K562 (cell line): ENCODE measurements around the gene CPNE6. TPM values are rescaled to one million over a fixed set of nuclear protein-coding genes. Genes with fewer than 3 reads are reported as not detected.

Experiments
- BRCA1 ChIP-seq, 2 experiments: fragments of 450-650 bp in 1 of 2; sonication (generic) in 1 of 2; formaldehyde crosslinking in 1 of 2; IDR thresholded peaks; 2 replicates each; pipeline versions ENCODE4 v1.5.0 to v1.6.1; 2017 to 2020; ENCODE audit warnings: mild to moderate bottlenecking in 1 of 2, missing genetic modification reagents in 1 of 2
- BRD9 ChIP-seq: fragments of 450-650 bp; IDR thresholded peaks from 2 replicates; pipeline ENCODE4 v1.6.1; 2018; ENCODE audit warnings: low read depth; ENCODE audit not compliant: partially characterized antibody
- E2F3 ChIP-seq: fragments of 250-450 bp; sonication (Bioruptor Pico); IDR thresholded peaks from 2 replicates; pipeline ENCODE4 v1.4.0; 2020; ENCODE audit warnings: mild to moderate bottlenecking
- ELF2 ChIP-seq: fragments of 250-450 bp; sonication (Bioruptor Pico); IDR thresholded peaks from 2 replicates; pipeline ENCODE4 v1.5.0; 2021; ENCODE audit warnings: mild to moderate bottlenecking
- GATAD2B ChIP-seq: fragments of 450-650 bp; IDR thresholded peaks from 2 replicates; pipeline ENCODE4 v1.6.1; 2017; ENCODE audit warnings: mild to moderate bottlenecking, borderline replicate concordance
- HDAC6 ChIP-seq: IDR thresholded peaks from 2 replicates; pipeline ENCODE4 v1.6.1; 2012; ENCODE audit warnings: low read depth, mild to moderate bottlenecking, control low read depth, inconsistent platforms, low read length, moderate library complexity
- HMG20B ChIP-seq: fragments of 250-450 bp; sonication (Bioruptor Pico); IDR thresholded peaks from 2 replicates; pipeline ENCODE4 v1.5.0; 2021; ENCODE audit warnings: mild to moderate bottlenecking
- ILK ChIP-seq: fragments of 450-650 bp; IDR thresholded peaks from 2 replicates; pipeline ENCODE4 v1.6.1; 2016; ENCODE audit warnings: missing genetic modification characterization, low read depth, mild to moderate bottlenecking, missing compliant biosample characterization, moderate library complexity, borderline replicate concordance
- MEIS2 ChIP-seq: fragments of 450-650 bp; IDR thresholded peaks from 2 replicates; pipeline ENCODE4 v1.6.1; 2014; ENCODE audit warnings: mild to moderate bottlenecking; ENCODE audit not compliant: partially characterized antibody
- PHF20 ChIP-seq: fragments of 450-650 bp; IDR thresholded peaks from 2 replicates; pipeline ENCODE4 v1.6.1; 2018; ENCODE audit not compliant: partially characterized antibody
- RFX7 ChIP-seq: fragments of 250-450 bp; sonication (Bioruptor Pico); IDR thresholded peaks from 2 replicates; pipeline ENCODE4 v1.5.1; 2021; ENCODE audit warnings: mild to moderate bottlenecking
- SOX6 ChIP-seq: fragments of 450-650 bp; IDR thresholded peaks from 2 replicates; pipeline ENCODE4 v1.6.1; 2014; ENCODE audit warnings: mild to moderate bottlenecking
- STAT5B ChIP-seq: fragments of 250-450 bp; sonication (Bioruptor Pico); IDR thresholded peaks from 2 replicates; pipeline ENCODE4 v1.8.0; 2021; ENCODE audit warnings: mild to moderate bottlenecking, inconsistent platforms
- ZNF584 ChIP-seq: fragments of 200-800 bp; sonication (Bioruptor generic); IDR thresholded peaks from 2 replicates; pipeline ENCODE4 v1.6.1; 2016; ENCODE audit warnings: low read depth, mild to moderate bottlenecking, missing genetic modification characterization, missing compliant biosample characterization
- polyA plus RNA-seq, 8 experiments: library from polyadenylated mRNA; depleted of rRNA in 4 of 8; stranded (reverse) in 5 of 8; unstranded in 3 of 8; fragments of >200 nt; fragmentation: Nextera tagmentation in 2 of 8; fragmentation: Illumina TruSeq in 1 of 8; extraction: Ambion mirVana in 2 of 8; extraction: Trizol in 1 of 8; gene quantifications; 2 replicates each; pipeline versions ENCODE4 v1.2.1 to v1.2.3, GENCODE V29; 2011 to 2014; ENCODE audit warnings: inconsistent platforms in 1 of 8, missing spikeins in 1 of 8
- total RNA-seq, 7 experiments: library from RNA; depleted of rRNA in 6 of 7; stranded (reverse); fragments of >200 nt in 6 of 7; fragmentation: Illumina TruSeq in 2 of 7; extraction: Trizol in 2 of 7; gene quantifications; 2 replicates each; pipeline versions ENCODE4 v1.2.1 to v1.2.3, GENCODE V29; 2011 to 2021; ENCODE audit warnings: low replicate concordance in 1 of 7

Gene CPNE6
- total and polyA plus RNA-seq, 9 of the 15 experiments (the other 6 are each of a cell fraction or from before 2014, with no cell fraction given), result not detected

DNA sequence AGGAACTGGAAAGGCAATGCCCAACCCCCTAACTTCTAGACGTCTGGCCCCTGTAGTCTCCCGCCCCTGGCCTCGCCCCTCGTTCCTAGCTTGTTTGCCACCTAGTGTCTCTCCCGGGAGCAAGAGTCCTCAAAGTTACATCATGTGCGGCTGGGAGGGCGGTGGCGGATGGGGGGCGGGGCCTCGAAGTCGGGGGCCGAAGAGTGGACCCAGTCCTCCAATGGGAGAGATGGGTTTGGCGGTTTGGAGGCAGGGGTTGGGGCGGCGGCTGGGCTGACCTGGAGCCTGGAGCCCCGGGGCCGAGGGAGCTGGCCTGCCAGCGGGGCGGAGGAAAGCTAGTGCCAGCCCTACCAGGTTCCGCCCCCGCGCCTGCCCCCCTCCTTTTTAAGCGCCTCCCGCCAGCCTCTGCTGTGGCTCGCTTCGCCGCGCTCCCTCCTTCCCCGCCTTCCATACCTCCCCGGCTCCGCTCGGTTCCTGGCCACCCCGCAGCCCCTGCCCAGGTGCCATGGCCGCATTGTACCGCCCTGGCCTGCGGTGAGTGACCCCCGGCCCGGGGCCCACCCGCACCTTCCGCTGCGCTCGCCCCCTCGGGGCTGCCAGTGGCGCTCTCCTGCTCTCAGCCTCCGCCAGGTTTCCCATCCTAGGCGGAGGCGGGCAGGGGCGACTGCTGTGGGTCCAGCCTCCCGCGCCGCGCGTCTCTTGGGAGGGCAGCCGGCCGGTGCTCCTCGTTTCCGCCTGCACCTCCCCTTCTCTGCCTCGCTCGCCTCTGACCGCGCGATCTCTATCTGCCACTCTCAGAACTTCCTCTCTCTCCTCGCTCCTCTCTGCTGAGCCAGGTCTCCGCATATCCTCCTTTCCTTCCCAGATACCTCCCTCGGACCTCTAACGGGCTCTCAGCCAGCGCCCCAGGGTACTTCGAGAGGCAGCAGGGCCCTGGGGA lies 22.8 kb downstream of the CPNE6 start, which contains the start of gene PCK2 (continued):
- no peak for TF ChIP-seq ILK (tag)
- peak; percentile 14; the same call in 1 of the 2 replicates for TF ChIP-seq E2F3 (CRISPR knock-in tag)
- no peak for TF ChIP-seq PHF20
- no peak for TF ChIP-seq RFX7
- TF ChIP-seq SOX6, result no peak
- no peak for TF ChIP-seq MEIS2
- TF ChIP-seq ZNF584 (CRISPR knock-in tag), result 0 out of 2 replicates have a peak, but pooled peaks have one; percentile 23
- no peak for TF ChIP-seq STAT5B
- peak; percentile 18 for TF ChIP-seq BRD9
- no peak for TF ChIP-seq GATAD2B
- TF ChIP-seq ELF2 (CRISPR knock-in tag), result no peak; the same call in 1 of the 2 replicates
- TF ChIP-seq BRCA1 (IDR thresholded peaks at IDR 0.05), result no peak
- no peak for TF ChIP-seq BRCA1 (CRISPR knock-in tag; IDR thresholded peaks at IDR 0.05)
- TF ChIP-seq HMG20B (CRISPR knock-in tag), result peak; percentile 18; the same call in 1 of the 2 replicates
- TF ChIP-seq HDAC6, result no peak
